Left forelimb (tissue), 1 donor: ENCODE data around the gene ATP5PO.

Experiments
- DNase-seq: peaks from one replicate; pipeline ENCODE4 v3.0.0-alpha.2; 2018; ENCODE audit warnings: low spot score

ATP5PO gene

DNA sequence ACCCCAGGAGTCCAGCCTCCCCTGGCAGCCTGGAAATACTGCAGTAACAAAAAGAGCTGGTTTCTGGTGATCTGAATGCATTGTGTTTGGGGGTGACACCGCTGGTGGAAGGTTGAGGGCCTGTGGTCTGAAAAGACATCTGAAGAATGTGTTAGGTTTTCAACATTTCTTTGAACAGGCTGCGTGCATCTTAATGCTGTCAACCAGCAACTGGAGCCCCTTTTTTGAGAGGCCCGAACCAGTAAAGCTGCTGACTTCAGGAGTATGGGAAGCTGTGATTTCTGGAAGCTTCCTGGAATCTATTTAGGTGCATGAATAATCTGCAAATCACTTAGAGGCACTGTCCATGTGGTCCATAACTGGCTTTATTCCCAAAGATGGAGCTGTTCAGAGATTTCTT, 17.0 kb downstream of the ATP5PO start:
- no peak for DNase-seq

DNA sequence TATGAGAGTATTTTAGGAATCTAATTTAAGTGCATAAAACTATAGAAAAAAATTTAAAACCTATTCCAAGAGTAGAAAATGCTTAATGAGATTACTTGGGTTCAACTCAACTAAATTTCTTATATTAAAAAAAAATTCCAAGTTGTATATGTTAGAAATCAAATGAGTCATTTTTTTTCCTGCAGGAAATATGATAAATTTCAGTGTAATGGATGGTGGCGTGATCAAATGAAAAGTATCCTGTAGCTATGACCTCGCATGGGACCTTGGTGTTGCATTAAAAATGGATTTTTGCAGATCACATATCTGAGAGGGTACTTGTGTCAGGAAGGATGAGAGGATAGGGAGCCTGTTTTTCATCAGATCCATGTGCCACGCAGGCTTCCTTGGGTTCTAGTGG, 17.9 kb downstream of the ATP5PO start:
- no peak for DNase-seq

DNA sequence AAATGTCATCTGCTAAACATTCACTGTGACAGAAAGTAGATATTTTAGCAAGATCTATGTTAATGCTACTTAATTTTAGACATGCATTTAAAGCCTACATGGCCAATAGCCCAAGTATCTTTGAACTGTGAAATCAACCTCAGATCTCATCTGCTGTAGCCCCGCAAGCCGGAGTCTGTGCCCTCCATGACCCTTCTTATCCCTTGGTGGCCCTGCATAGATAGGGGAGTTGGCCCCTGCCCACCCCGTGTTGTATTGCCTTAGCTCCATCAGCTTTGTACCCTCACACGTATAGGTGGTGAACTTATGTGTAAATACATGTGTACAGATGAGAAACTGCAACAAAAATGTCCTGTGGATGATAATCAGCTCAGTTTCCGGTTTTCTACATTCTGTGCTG, 18.5 kb downstream of the ATP5PO start:
- DNase-seq: no peak

GRCh38 chr21:33896691-33897090, 18.9 kb downstream of the ATP5PO start:
- DNase-seq: no peak

DNA sequence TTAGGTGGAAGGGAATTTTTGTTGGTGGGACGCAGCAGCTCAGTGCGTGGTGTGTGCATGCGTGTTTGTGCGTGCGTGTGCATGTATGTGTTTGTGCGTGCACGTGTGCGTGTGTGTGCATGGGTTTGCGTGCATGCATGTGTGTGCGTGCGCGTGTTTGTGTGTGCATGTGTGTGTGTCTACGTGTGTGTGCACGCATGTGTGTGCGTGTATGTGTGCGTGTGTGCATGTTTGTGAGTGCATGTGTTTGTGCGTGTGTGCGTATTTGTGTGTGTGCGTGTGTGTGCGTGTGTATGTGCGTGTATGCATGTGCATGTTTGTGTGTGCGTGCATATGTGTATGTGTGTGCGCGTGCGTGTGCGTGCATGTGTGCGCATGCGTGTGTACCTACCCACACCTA, 20.2 kb downstream of the ATP5PO start:
- DNase-seq: no peak

- peak; percentile 88 for DNase-seq
Measured at GRCh38 chr21:33894736-33895288, 20.8 kb downstream of the ATP5PO start.

DNA sequence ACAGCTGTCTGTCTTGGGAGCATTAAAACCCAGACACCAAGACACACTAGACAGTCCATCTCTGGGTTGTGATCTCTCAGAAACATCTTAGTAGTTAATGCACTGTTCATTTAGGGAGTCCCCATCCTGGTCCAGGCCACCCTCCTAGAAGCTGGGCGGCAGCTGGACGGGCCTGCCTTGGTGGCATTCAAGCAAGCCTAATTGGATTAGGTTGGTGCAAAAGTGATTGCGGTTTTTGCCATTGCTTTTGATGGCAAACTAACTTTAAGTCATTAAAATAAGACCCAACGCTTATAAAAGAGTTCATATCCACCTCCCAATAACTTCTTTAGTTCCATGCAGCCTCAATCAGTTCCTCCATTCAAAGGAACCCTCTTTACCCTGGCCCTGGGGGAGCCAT, 21.7 kb downstream of the ATP5PO start:
- no peak for DNase-seq

DNA sequence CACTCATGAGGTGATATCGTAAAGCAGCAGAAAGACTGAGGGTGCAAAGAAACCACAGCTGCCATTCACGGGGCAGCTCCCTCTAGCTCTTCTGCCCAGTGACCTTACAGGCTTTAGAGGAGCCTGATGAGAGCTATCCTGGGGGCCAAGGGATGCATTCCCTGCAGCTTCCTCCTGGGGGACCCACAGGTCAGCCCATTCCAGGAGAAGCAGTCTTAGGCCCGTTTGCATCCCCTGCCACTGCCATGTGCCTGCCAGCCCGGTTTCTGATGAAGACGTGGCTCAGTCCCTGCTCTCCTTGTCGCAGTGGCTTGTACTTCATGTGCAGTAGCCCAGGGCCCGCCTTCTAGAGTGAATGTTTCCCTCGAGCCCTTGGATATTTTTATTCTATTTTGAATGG, 22.8 kb downstream of the ATP5PO start:
- DNase-seq: no peak

DNA sequence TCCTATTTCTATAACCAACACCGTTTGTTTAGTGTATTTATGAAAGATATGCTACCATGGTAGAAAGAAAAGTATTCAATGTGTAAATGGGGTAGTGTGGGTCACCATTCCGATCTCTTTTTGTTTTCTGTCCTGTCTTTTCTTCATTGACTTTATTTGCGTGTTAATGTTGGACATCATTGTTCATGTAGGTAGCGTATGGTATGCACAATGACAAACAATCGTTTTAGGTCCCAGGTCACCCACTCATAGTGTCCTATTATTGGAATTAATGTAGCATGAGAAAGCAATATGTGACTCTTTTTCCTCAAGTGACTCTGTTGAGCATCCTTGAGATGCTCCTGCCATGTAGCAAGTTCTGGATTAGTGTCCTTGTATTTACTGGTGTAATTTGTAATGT, 25.4 kb downstream of the ATP5PO start:
- no peak for DNase-seq

GRCh38 chr21:33886321-33886720, 29.3 kb downstream of the ATP5PO start:
- DNase-seq: no peak

DNA sequence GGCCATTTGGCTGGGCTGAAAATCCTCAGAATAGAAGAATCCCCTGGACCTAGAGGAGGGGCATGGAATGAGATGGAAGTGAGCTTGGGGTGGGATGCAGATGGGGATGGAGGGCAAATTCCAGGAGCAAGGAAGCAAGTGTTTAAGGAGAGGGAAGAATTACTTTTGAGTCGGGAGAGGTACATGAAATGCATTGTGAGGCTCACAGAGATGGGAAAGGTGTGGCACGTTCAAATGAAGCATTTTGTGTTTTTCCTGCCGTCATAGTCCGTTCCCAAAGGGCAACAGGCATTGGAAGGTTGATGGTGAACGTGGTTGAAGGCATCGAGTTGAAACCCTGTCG, 30.5 kb downstream of the ATP5PO start:
- DNase-seq: no peak

- DNase-seq: no peak
Measured at GRCh38 chr21:33884376-33885171, 31.0 kb downstream of the ATP5PO start.

- DNase-seq: no peak
Measured at GRCh38 chr21:33883118-33883517, 32.5 kb downstream of the ATP5PO start.

DNA sequence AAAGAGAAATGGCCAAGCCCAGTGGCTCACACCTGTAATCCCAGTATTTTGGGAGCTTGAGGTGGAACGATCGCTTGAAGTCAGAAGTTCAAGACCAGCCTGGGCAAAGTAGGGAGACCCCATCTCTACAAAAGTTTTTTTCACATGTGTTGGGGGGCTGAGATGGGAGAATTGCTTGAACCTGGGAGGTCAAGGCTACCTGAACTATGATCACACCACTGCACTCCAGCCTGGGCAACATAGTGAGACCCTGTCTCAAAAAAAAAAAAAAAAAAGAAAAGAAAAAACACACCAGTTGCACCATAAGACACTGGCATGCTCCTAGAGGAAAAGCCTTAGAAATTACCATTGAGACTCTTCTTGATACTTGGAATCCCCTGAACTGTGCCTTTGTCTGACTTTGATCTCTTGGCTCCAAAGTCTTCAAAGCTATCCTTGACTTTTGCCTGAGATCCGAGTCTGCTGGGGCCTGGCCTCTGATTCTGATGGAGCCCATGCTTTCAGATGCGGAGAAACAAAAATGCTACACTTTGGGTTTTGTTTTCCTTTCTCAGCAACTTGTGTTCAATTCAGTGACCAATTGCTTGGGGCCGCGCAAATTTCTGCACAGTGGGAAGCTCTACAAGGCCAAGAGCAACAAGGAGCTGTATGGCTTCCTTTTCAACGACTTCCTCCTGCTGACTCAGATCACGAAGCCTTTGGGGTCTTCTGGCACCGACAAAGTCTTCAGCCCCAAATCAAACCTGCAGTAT, 33.7 kb downstream of the ATP5PO start:
- no peak for DNase-seq

- no peak for DNase-seq
Measured at GRCh38 chr21:33880626-33881025, 35.0 kb downstream of the ATP5PO start.

- no peak for DNase-seq
Measured at GRCh38 chr21:33878824-33879223, 36.8 kb downstream of the ATP5PO start.

GRCh38 chr21:33875026-33875695, 40.4 kb downstream of the ATP5PO start:
- no peak for DNase-seq

DNA sequence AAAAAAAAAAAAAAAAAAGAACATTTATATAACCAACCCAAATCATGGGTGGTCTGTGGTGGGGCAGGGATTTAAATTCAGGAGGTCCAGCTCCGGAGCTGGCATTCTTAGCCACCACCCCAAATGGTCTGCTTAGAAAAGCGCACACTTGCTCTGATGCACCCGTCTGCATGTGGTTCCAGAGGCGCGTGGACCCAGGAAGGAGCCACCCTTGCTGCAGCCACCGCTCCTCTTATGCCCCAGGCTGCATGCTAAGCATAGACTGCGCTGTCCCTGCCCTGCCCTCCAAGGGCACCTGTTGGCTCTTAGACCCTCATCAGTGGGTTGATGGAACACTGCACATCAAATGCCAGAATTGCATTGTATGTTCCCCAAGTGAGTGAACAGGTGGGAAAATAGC, 41.4 kb downstream of the ATP5PO start:
- DNase-seq: no peak

GRCh38 chr21:33872881-33873515, 42.6 kb downstream of the ATP5PO start:
- DNase-seq: no peak

DNA sequence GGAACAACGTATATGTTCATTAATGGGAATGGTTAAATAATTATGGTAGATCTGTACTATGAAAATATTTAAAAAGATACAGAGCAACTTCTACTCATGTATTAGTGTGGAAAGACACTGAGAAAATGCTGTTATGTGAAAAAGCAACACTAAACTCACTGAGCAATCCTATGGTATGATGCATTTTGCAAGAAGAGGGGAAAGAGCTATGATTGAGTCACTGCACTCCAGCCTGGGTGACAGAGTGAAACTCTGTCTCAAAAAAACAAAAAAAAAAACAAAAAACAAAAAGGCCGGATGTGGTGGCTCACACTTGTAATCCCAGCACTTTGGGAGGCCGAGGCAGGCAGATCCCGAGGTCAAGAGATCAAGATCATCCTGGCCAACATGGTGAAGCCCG, 44.4 kb downstream of the ATP5PO start:
- no peak for DNase-seq

DNA sequence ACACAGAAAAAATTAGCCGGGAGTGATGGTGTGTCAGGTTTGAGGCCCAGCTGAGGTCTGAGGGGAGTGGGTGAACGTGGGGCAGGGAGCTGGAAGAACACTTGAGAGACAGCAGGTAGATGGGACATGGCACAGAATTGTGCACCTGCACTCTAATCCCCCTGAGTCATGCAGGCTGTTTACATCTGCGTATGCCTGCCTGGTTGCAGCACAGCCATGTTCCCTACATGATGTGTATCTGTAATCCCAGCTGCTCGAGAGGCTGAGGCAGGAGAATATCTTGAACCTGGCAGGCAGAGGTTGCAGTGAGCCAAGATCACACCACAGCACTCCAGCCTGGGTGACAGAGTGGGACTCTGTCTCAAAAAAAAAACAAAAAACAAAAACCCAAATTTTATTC, 44.8 kb downstream of the ATP5PO start:
- no peak for DNase-seq

DNA sequence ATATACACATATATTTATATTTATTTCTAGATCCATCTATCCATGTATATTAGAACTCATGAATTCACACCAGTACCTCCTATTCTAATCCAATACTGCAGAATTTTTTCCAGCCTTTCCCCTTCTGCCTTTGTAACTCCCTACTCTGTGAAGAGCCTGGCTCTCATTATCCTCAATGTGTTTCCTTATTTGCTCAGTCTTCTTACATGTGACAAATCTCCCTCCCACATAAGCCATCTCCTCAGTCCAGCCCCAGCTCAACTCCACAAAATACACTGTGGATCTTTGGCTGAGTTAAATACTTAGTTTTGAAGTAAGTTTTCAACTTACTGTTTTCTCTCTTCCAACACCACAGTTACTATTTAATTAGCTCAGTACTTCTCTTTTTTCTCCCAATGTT, 45.7 kb downstream of the ATP5PO start:
- no peak for DNase-seq
